Lung (tissue), 12 donors: ENCODE data around the gene POR. TPM values are rescaled to one million over a fixed set of nuclear protein-coding genes. Genes with fewer than 3 reads are reported as not detected.
"Not testable (repeated sequence)": the region's sequence is repeated elsewhere in the genome, so short reads cannot be mapped to it uniquely, and the experiment has no call there.

Source experiments
- ATAC-seq: fragments of 200-7000 bp; cut with Tn5 transposase; one replicate; pipeline ENCODE4 v1.9.1; 2020; ENCODE audit warnings: moderate number of reproducible peaks; ENCODE audit not compliant: insufficient read depth, low FRiP score
- DNase-seq, 3 donors: peaks; one replicate each; pipeline ENCODE4 v3.0.0-alpha.2; 2013 to 2017
- H3K27ac ChIP-seq, 2 donors: one replicate each; pipeline ENCODE4 v1.5.1; 2013; ENCODE audit warnings: mild to moderate bottlenecking in 2 of 2, moderate library complexity in 2 of 2, control low read depth in 1 of 2, inconsistent platforms in 1 of 2, low read depth in 1 of 2, low read length in 1 of 2
- H3K27me3 ChIP-seq, 3 donors: one replicate each; pipeline ENCODE4 v1.5.1; 2013; ENCODE audit warnings: low read length in 2 of 3; ENCODE audit not compliant: control insufficient read depth in 3 of 3, insufficient read depth in 3 of 3
- H3K36me3 ChIP-seq, 4 donors: one replicate each; pipeline ENCODE4 v1.5.1; 2013; ENCODE audit warnings: low read length in 4 of 4, mild to moderate bottlenecking in 1 of 4, moderate library complexity in 1 of 4; ENCODE audit not compliant: control insufficient read depth in 4 of 4, insufficient read depth in 4 of 4
- H3K4me1 ChIP-seq, 5 donors: one replicate each; pipeline ENCODE4 v1.5.1; 2013; ENCODE audit warnings: low read length in 5 of 5, mild to moderate bottlenecking in 2 of 5, moderate library complexity in 1 of 5; ENCODE audit not compliant: control insufficient read depth in 5 of 5, insufficient read depth in 5 of 5
- H3K4me3 ChIP-seq: one replicate; pipeline ENCODE4 v1.5.1; 2013; ENCODE audit warnings: mild to moderate bottlenecking, control low read depth, moderate library complexity
- H3K9ac ChIP-seq, 2 donors: one replicate each; pipeline ENCODE4 v1.5.1; 2013; ENCODE audit warnings: low read length in 2 of 2, control low read depth in 1 of 2; ENCODE audit not compliant: insufficient read depth in 1 of 2
- H3K9me3 ChIP-seq, 4 donors: one replicate each; pipeline ENCODE4 v1.5.1; 2013; ENCODE audit warnings: low read length in 3 of 4, mild to moderate bottlenecking in 1 of 4, moderate library complexity in 1 of 4; ENCODE audit not compliant: control insufficient read depth in 4 of 4, insufficient read depth in 3 of 4
- WGBS, 2 donors: extraction: QIAGEN DNeasy Blood & Tissue Kit; methylation state at CpG; one replicate each; pipeline ENCODE4 v1.1.7; 2013; 5-methylcytosine and 5-hydroxymethylcytosine counted together
- polyA plus RNA-seq, 2 donors: library from polyadenylated mRNA; stranded (reverse); fragments of 200-250 nt; gene quantifications; one replicate each; pipeline ENCODE4 v1.2.1, GENCODE V29; 2013
- total RNA-seq, 2 donors: library from RNA; depleted of rRNA in 1 of 2; stranded (reverse); fragments of >200 nt in 1 of 2; gene quantifications; one replicate each; pipeline ENCODE4 v1.2.1, GENCODE V29; 2014 to 2021
- TF ChIP-seq, protein P1 (sequence below): IDR thresholded peaks from 2 replicates; pipeline ENCODE4 v1.5.1; 2012; ENCODE audit warnings: mild to moderate bottlenecking; ENCODE audit errors: control extremely low read depth, extremely low read depth
- donor health status: control.
- donor health status: control.
- donor health status: Bipolar disorder and iron deficiency.
- donor health status: healthy.
- donor health status: DM: yes; HTN: yes; CAD: no.

Gene POR
- total and polyA plus RNA-seq, 4 donors, result 111 to 305 (median 264) TPM

DNA sequence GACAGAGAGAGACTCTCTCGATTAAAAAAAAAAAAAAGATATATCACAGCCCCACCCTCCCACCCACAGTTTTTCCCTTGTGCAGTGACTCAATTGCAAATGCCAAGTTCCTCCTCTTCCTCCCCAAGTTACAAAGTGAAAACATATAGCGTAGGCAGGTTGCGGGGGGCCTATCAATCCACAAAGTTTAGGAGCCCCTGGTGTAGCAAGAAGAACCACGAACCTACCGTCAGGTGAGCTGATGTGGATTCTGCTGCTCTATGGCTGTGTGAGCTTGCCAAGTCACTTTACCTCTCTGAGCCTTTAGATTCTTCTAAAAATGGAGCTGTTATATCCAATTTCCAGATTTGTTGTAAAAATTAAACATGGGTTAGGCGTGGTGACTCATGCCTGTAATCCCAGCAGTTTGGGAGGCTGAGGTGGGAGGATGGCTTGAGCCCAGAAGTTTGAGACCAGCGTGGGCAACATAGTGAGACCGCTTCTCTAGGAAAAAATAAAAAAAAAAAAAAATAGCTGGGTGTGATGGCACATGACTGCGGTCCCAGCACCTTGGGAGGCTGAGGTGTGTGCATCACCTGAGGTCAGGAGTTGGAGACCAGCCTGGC lies 44.3 kb upstream of the POR start:
- Histone ChIP-seq H3K9me3 (no peaks in the 10 kb centered on the region), H3K4me1 (peaks cover 0 to 7% (median 0%) of the 10 kb centered on the region in 5 donors), H3K27ac (no peak overlapping the region), H3K36me3 (no peaks in the 10 kb centered on the region), H3K9ac (no peak overlapping the region), H3K4me3 (no peak overlapping the region), H3K27me3 (no peaks in the 10 kb centered on the region)
- ATAC-seq (no peak), DNase-seq (no peak)
- TF ChIP-seq, protein P1, sequence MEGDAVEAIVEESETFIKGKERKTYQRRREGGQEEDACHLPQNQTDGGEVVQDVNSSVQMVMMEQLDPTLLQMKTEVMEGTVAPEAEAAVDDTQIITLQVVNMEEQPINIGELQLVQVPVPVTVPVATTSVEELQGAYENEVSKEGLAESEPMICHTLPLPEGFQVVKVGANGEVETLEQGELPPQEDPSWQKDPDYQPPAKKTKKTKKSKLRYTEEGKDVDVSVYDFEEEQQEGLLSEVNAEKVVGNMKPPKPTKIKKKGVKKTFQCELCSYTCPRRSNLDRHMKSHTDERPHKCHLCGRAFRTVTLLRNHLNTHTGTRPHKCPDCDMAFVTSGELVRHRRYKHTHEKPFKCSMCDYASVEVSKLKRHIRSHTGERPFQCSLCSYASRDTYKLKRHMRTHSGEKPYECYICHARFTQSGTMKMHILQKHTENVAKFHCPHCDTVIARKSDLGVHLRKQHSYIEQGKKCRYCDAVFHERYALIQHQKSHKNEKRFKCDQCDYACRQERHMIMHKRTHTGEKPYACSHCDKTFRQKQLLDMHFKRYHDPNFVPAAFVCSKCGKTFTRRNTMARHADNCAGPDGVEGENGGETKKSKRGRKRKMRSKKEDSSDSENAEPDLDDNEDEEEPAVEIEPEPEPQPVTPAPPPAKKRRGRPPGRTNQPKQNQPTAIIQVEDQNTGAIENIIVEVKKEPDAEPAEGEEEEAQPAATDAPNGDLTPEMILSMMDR, result no peak
- 79 to 92% methylated on average over 9 of the region's 9 CpGs for WGBS, 2 donors

DNA sequence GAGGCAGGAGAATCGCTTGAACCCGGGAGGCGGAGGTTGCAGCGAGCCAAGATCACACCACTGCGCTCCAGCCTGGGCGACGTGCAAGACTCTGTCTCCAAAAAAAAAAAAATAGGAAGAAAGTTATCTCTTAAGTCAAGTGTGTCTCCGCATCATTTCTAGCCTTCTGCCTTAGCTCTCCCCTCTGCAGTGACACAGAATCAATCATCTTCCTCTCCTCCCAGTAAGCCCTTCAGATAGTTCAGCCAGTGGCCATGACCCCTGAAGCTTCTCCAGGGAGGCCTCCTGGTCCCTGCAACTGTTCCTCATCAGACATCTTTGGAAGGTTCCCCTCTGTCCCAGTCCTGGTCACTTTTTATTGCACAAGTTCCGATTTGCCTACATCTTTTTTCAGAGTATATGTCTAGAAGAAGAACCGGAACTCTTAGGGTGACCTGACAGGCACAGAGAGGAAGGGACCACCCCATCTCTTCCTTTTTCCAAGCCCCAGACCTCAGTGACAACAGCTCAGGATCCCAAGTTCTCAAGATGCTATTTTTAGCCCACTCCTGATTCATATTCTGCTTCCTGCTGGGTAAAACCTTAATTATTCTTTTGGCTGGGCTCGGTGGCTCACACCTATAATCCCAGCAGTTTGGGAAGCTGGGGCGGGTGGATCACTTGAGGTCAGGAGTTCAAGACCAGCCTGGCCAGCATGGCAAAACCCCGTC lies 42.7 kb upstream of the POR start:
- no peak overlapping the region for H3K4me3 ChIP-seq
- DNase-seq (no peak), ATAC-seq (peak; percentile 67)
- no peak overlapping the region for H3K9ac ChIP-seq
- TF ChIP-seq, protein P1, result no peak
- no peaks in the 10 kb centered on the region for H3K27me3 ChIP-seq
- no peaks in the 10 kb centered on the region for H3K36me3 ChIP-seq
- peak overlapping the region in 1 of 2 donors; percentile 49 for H3K27ac ChIP-seq
- H3K9me3 ChIP-seq, result no peaks in the 10 kb centered on the region
- 53 to 73% methylated on average over 13 of the region's 13 CpGs for WGBS, 2 donors
- peaks cover 0 to 1% (median 0%) of the 10 kb centered on the region in 5 donors for H3K4me1 ChIP-seq

DNA sequence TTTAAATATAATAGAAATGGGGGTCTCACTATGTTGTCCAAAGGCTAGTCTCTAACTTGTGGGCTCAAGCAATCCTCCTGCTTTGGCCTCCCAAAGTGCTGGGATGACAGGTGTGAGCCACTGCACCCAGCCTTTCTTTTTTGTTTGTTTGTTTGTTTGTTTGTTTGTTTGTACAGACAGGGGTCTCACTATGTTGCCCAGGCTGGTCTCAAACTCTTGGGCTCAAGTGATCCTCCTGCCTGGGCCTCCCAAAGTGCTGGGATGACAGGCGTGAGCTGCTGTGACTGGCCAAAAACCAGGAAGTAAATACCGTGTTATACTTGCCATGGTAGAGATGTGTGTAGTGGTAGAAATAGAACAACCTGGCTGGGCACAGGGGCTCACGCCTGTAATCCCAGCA lies 40.8 kb upstream of the POR start:
- not testable (repeated sequence) for H3K9me3 ChIP-seq

More for the DNA sequence above, 40.8 kb upstream of the POR start:
- ATAC-seq, H3K9ac ChIP-seq, H3K27me3 ChIP-seq, H3K4me1 ChIP-seq, H3K36me3 ChIP-seq, H3K4me3 ChIP-seq, H3K27ac ChIP-seq, DNase-seq: not testable (repeated sequence)
- 79 to 86% methylated on average over 3 of the region's 3 CpGs for WGBS, 2 donors
